Activated CD8-positive, alpha-beta T cell treated with anti-CD3 and anti-CD28 coated beads for 36 hours (primary cell): ENCODE results near the gene PORCN. TPM values are rescaled to one million over a fixed set of nuclear protein-coding genes. Genes with fewer than 3 reads are reported as not detected.
A peak's percentile ranks its signal among the peaks of the same experiment; 100 is the strongest.

Experiments used
- ATAC-seq: fragments of 200-7000 bp; cut with Tn5 transposase; one replicate; pipeline ENCODE4 v1.10.0; 2021; ENCODE audit warnings: mild to moderate bottlenecking, moderate library complexity
- CTCF ChIA-PET: fragments of 350-600 bp; sonication (Branson Sonifier 250); formaldehyde crosslinking; loops from one replicate; lab custom pipeline; 2021; ENCODE audit warnings: antibody characterized with exemption; lab: Charles Lee
- POLR2A ChIA-PET: fragments of 350-600 bp; sonication (Branson Sonifier 250); formaldehyde crosslinking; loops from one replicate; lab custom pipeline; 2021; ENCODE audit warnings: antibody characterized with exemption; lab: Charles Lee
- DNase-seq: peaks from one replicate; pipeline ENCODE4 v3.0.0-alpha.2; 2020
- H3K27ac Mint-ChIP-seq: one replicate; pipeline ENCODE4 v1.8.0; 2021; ENCODE audit warnings: mild to moderate bottlenecking, mixed read lengths
- H3K27me3 Mint-ChIP-seq: one replicate; pipeline ENCODE4 v1.8.0; 2021; ENCODE audit warnings: mixed read lengths
- H3K36me3 Mint-ChIP-seq: one replicate; pipeline ENCODE4 v1.8.0; 2021; ENCODE audit warnings: low read depth, mixed read lengths
- H3K4me1 Mint-ChIP-seq: one replicate; pipeline ENCODE4 v1.8.0; 2021; ENCODE audit warnings: low read depth, mixed read lengths
- H3K4me3 Mint-ChIP-seq: one replicate; pipeline ENCODE4 v1.8.0; 2021; ENCODE audit warnings: mild to moderate bottlenecking, moderate library complexity, mixed read lengths
- H3K9me3 Mint-ChIP-seq: one replicate; pipeline ENCODE4 v1.8.0; 2021; ENCODE audit warnings: mixed read lengths
- CTCF ChIP-seq: fragments of 200-600 bp; IDR thresholded peaks from one replicate; pipeline ENCODE4 v1.8.0; 2022; ENCODE audit warnings: antibody characterized with exemption, mild to moderate bottlenecking
- intact Hi-C: fragments of 100-400 bp; cut with micrococcal nuclease; formaldehyde crosslinking; loops from one replicate; pipeline ENCODE4 v1.10.0; 2022
- total RNA-seq, 2 experiments: library from RNA; stranded (reverse); gene quantifications; one replicate each; pipeline ENCODE4 v1.2.3, GENCODE V29; 2021

PORCN gene
- total RNA-seq, 2 experiments from 2014 or later = 13.9 to 16.9 TPM

- no peak for TF ChIP-seq CTCF
- DNase-seq (no peak), ATAC-seq (peak; percentile 80)
- Mint-ChIP-seq H3K4me3 (no peak overlapping the region), H3K4me1 (peaks cover 12% of the 10 kb centered on the region), H3K9me3 (no peaks in the 10 kb centered on the region), H3K27me3 (no peaks in the 10 kb centered on the region), H3K36me3 (peaks cover 21% of the 10 kb centered on the region), H3K27ac (peak overlapping the region; percentile 82)
- intact Hi-C loops = no loop called here
- POLR2A ChIA-PET = interaction anchor here (3.0 to 4.6 kb wide), 2 partner anchors 7 to 9 kb away, joined by 10 to 17 read pairs; partner anchors contain the start of genes EBP and TBC1D25
- CTCF ChIA-PET = no interaction called here
Observed at GRCh38 chrX:48531358-48531959, 22.7 kb downstream of the PORCN start.

GRCh38 chrX:48532161-48532560 lies 23.4 kb downstream of the PORCN start:
- Mint-ChIP-seq H3K9me3 (no peaks in the 10 kb centered on the region), H3K27ac (peak overlapping the region; percentile 82), H3K4me1 (peaks cover 8% of the 10 kb centered on the region), H3K36me3 (peaks cover 16% of the 10 kb centered on the region), H3K4me3 (no peak overlapping the region), H3K27me3 (no peaks in the 10 kb centered on the region)
- ChIA-PET CTCF (no interaction called here), POLR2A (interaction anchor here (3.0 kb wide), 1 partner anchor 10 kb away, joined by 10 read pairs; the partner anchor contains the start of gene EBP)
- DNase-seq (no peak), ATAC-seq (no peak)
- intact Hi-C loops = no loop called here
- TF ChIP-seq CTCF = no peak

- ChIA-PET CTCF (no interaction called here), POLR2A (interaction anchor here (3.0 kb wide), 1 partner anchor 11 kb away, joined by 10 read pairs; the partner anchor contains the start of gene EBP)
- Mint-ChIP-seq H3K27me3 (no peaks in the 10 kb centered on the region), H3K36me3 (peaks cover 11% of the 10 kb centered on the region), H3K4me1 (peaks cover 8% of the 10 kb centered on the region), H3K4me3 (no peak overlapping the region), H3K27ac (no peak overlapping the region), H3K9me3 (no peaks in the 10 kb centered on the region)
- no peak for TF ChIP-seq CTCF
- DNase-seq = no peak
- no peak for ATAC-seq
- intact Hi-C loops = no loop called here
Observed at GRCh38 chrX:48533165-48533564, 24.4 kb downstream of the PORCN start.

GRCh38 chrX:48538641-48539344 lies 30.0 kb downstream of the PORCN start:
- H3K9me3 Mint-ChIP-seq = no peaks in the 10 kb centered on the region
- peaks cover 14% of the 10 kb centered on the region for H3K4me1 Mint-ChIP-seq
- DNase-seq = no peak
- H3K27me3 Mint-ChIP-seq = no peaks in the 10 kb centered on the region
- H3K4me3 Mint-ChIP-seq = peak overlapping the region; percentile 89
- peak overlapping the region; percentile 98 for H3K27ac Mint-ChIP-seq
- POLR2A ChIA-PET = interaction anchor here (0.6 to 3.4 kb wide), 10 partner anchors 9 to 376 kb away, joined by 3 to 17 read pairs (median 5); partner anchors contain the start of genes EBP and RBM3
- TF ChIP-seq CTCF = no peak
- intact Hi-C loops = loop anchor here (5.0 kb wide), 1 partner anchor 34 kb away; the partner anchor contains the start of gene RBM3
- CTCF ChIA-PET = interaction anchor here (1.2 kb wide), 1 partner anchor 11 kb away, joined by 4 read pairs; no protein-coding TSS in a partner anchor
- ATAC-seq = no peak
- H3K36me3 Mint-ChIP-seq = peaks cover 6% of the 10 kb centered on the region
